Mesenchymal stem cell (in vitro differentiated cells and primary cell): ENCODE results near the gene LDB3.

ENCODE experiments used
- DNase-seq: peaks from one replicate; pipeline ENCODE4 v3.0.0-alpha.2; 2013
- H2AFZ ChIP-seq: one replicate; pipeline ENCODE4 v1.6.1; 2013; ENCODE audit warnings: low read depth, mild to moderate bottlenecking, control low read depth, inconsistent platforms, low read length, moderate library complexity
- H2AK5ac ChIP-seq: 2 replicates; pipeline ENCODE4 v1.6.1; 2013; ENCODE audit warnings: low read length, moderate library complexity, mild to moderate bottlenecking, inconsistent platforms; ENCODE audit not compliant: severe bottlenecking
- H2BK120ac ChIP-seq: one replicate; pipeline ENCODE4 v1.6.1; 2013; ENCODE audit warnings: low read depth, mild to moderate bottlenecking, inconsistent platforms, low read length, moderate library complexity
- H2BK12ac ChIP-seq, 2 experiments: one replicate each; pipeline ENCODE4 v1.6.1; 2013; ENCODE audit warnings: inconsistent platforms in 2 of 2, low read length in 2 of 2, mild to moderate bottlenecking in 2 of 2, moderate library complexity in 2 of 2, control low read depth in 1 of 2
- H2BK15ac ChIP-seq: one replicate; pipeline ENCODE4 v1.6.1; 2013; ENCODE audit warnings: mild to moderate bottlenecking, low read depth, inconsistent platforms; ENCODE audit not compliant: poor library complexity, severe bottlenecking
- H2BK5ac ChIP-seq: 2 replicates; pipeline ENCODE4 v1.6.1; 2013; ENCODE audit warnings: low read depth, mild to moderate bottlenecking, low read length, control low read depth, inconsistent platforms; ENCODE audit not compliant: poor library complexity, severe bottlenecking
- H3K14ac ChIP-seq, 2 experiments: one replicate each; pipeline ENCODE4 v1.6.1; 2013; ENCODE audit warnings: inconsistent platforms in 2 of 2, low read length in 2 of 2, control low read depth in 1 of 2, mild to moderate bottlenecking in 1 of 2, moderate library complexity in 1 of 2
- H3K18ac ChIP-seq, 2 experiments: one replicate each; pipeline ENCODE4 v1.6.1; 2013; ENCODE audit warnings: inconsistent platforms in 2 of 2, low read length in 2 of 2, control low read depth in 1 of 2, low read depth in 1 of 2, mild to moderate bottlenecking in 1 of 2
- H3K23ac ChIP-seq, 2 experiments: one replicate each; pipeline ENCODE4 v1.6.1; 2013; ENCODE audit warnings: inconsistent platforms in 2 of 2, low read length in 2 of 2, mild to moderate bottlenecking in 2 of 2, moderate library complexity in 2 of 2, control low read depth in 1 of 2
- H3K27ac ChIP-seq: 2 replicates; pipeline ENCODE4 v1.5.1; 2013; ENCODE audit warnings: mild to moderate bottlenecking, moderate library complexity, low read length, control low read depth, inconsistent platforms; ENCODE audit not compliant: poor library complexity, severe bottlenecking
- H3K27me3 ChIP-seq, 2 experiments: 2 replicates each; pipeline versions ENCODE4 v1.6.1 to v1.7.0; 2013; ENCODE audit warnings: low read length in 2 of 2, mild to moderate bottlenecking in 2 of 2, moderate library complexity in 2 of 2, control low read depth in 1 of 2, inconsistent platforms in 1 of 2; ENCODE audit not compliant: control insufficient read depth in 1 of 2, insufficient read depth in 1 of 2
- H3K36me3 ChIP-seq, 2 experiments: 2 replicates each; pipeline versions ENCODE4 v1.6.1 to v1.7.0; 2013; ENCODE audit warnings: low read length in 2 of 2, control low read depth in 1 of 2, inconsistent platforms in 1 of 2, low read depth in 1 of 2, mild to moderate bottlenecking in 1 of 2; ENCODE audit not compliant: insufficient read depth in 2 of 2, control insufficient read depth in 1 of 2
- H3K4ac ChIP-seq, 2 experiments: one replicate each; pipeline ENCODE4 v1.6.1; 2013; ENCODE audit warnings: inconsistent platforms in 2 of 2, low read length in 2 of 2, mild to moderate bottlenecking in 2 of 2, moderate library complexity in 2 of 2, control low read depth in 1 of 2, low read depth in 1 of 2
- H3K4me1 ChIP-seq: 2 replicates; pipeline ENCODE4 v1.6.1; 2013; ENCODE audit warnings: low read depth, low read length, control low read depth; ENCODE audit not compliant: control insufficient read depth, insufficient read depth
- H3K4me2 ChIP-seq: 2 replicates; pipeline ENCODE4 v1.6.1; 2013; ENCODE audit warnings: low read length, mild to moderate bottlenecking, inconsistent platforms; ENCODE audit not compliant: poor library complexity, severe bottlenecking
- H3K4me3 ChIP-seq, 2 experiments: 2 replicates each; pipeline versions ENCODE4 v1.5.1 to v1.7.0; 2013; ENCODE audit warnings: low read length in 2 of 2, mild to moderate bottlenecking in 2 of 2, control low read depth in 1 of 2, low read depth in 1 of 2; ENCODE audit not compliant: insufficient read depth in 1 of 2
- H3K79me1 ChIP-seq: replicated peaks from 2 replicates; pipeline ENCODE4 v1.6.1; 2013; ENCODE audit warnings: mild to moderate bottlenecking, control low read depth, low read length, inconsistent platforms; ENCODE audit not compliant: poor library complexity, severe bottlenecking
- H3K9ac ChIP-seq: 2 replicates; pipeline ENCODE4 v1.7.0; 2013; ENCODE audit warnings: mild to moderate bottlenecking, low read length, moderate library complexity
- H3K9me3 ChIP-seq: 2 replicates; pipeline ENCODE4 v1.7.0; 2013; ENCODE audit warnings: mild to moderate bottlenecking, low read length; ENCODE audit not compliant: control insufficient read depth
- H4K8ac ChIP-seq: one replicate; pipeline ENCODE4 v1.6.1; 2013; ENCODE audit warnings: inconsistent platforms, mild to moderate bottlenecking, low read length, moderate library complexity
- H4K91ac ChIP-seq: one replicate; pipeline ENCODE4 v1.6.1; 2013; ENCODE audit warnings: mild to moderate bottlenecking, low read length, inconsistent platforms
- WGBS: methylation state at CpG from one replicate; pipeline ENCODE4 v1.1.7; 2013; ENCODE audit warnings: mixed read lengths; 5-methylcytosine and 5-hydroxymethylcytosine counted together

LDB3 gene

GRCh38 chr10:86716466-86716865, 48.2 kb downstream of the LDB3 start:
- Histone ChIP-seq H3K27ac (no peak overlapping the region), H4K91ac (peak overlapping the region; percentile 65), H3K9me3 (no peaks in the 10 kb centered on the region), H3K79me1 (peaks cover 6% of the 10 kb centered on the region), H3K23ac (no peak overlapping the region), H3K14ac (peak overlapping the region in 1 of 2 experiments; percentile 63), H3K9ac (no peak overlapping the region), H2BK5ac (no peak overlapping the region), H3K18ac (peak overlapping the region in 1 of 2 experiments; percentile 17), H2BK120ac (no peak overlapping the region), H3K4me2 (no peak overlapping the region), H4K8ac (no peak overlapping the region), H3K27me3 (peaks cover 5 to 8% of the 10 kb centered on the region in 2 experiments), H3K4me3 (no peak overlapping the region), H2BK12ac (no peak overlapping the region), H2AK5ac (no peak overlapping the region), H3K36me3 (no peaks in the 10 kb centered on the region), H2BK15ac (no peak overlapping the region), H3K4me1 (peaks cover 4% of the 10 kb centered on the region), H3K4ac (no peak overlapping the region), H2AFZ (no peak overlapping the region)
- WGBS = 90% methylated on average over 13 of the region's 13 CpGs
- DNase-seq = no peak

GRCh38 chr10:86718556-86718955, 50.2 kb downstream of the LDB3 start:
- Histone ChIP-seq H3K4me3 (no peak overlapping the region), H2BK120ac (no peak overlapping the region), H4K8ac (no peak overlapping the region), H3K9ac (no peak overlapping the region), H3K4me2 (no peak overlapping the region), H3K4me1 (no peaks in the 10 kb centered on the region), H3K18ac (no peak overlapping the region), H3K4ac (no peak overlapping the region), H3K27ac (no peak overlapping the region), H3K27me3 (peaks cover 7 to 10% of the 10 kb centered on the region in 2 experiments), H2BK5ac (no peak overlapping the region), H3K36me3 (no peaks in the 10 kb centered on the region), H3K23ac (no peak overlapping the region), H3K9me3 (no peaks in the 10 kb centered on the region), H3K79me1 (peaks cover 2% of the 10 kb centered on the region), H2AFZ (no peak overlapping the region), H2BK12ac (no peak overlapping the region), H4K91ac (no peak overlapping the region), H2AK5ac (no peak overlapping the region), H2BK15ac (no peak overlapping the region), H3K14ac (no peak overlapping the region)
- 92% methylated on average over 7 of the region's 8 CpGs for WGBS
- DNase-seq = no peak

GRCh38 chr10:86721232-86721631, 52.9 kb downstream of the LDB3 start:
- Histone ChIP-seq H2AFZ (no peak overlapping the region), H3K27ac (no peak overlapping the region), H3K36me3 (no peaks in the 10 kb centered on the region), H3K23ac (no peak overlapping the region), H2BK120ac (no peak overlapping the region), H4K8ac (no peak overlapping the region), H2BK5ac (no peak overlapping the region), H3K4ac (no peak overlapping the region), H3K14ac (no peak overlapping the region), H3K27me3 (peaks cover 9 to 10% of the 10 kb centered on the region in 2 experiments), H2BK15ac (no peak overlapping the region), H2AK5ac (no peak overlapping the region), H3K4me1 (no peaks in the 10 kb centered on the region), H3K4me3 (no peak overlapping the region), H3K9ac (no peak overlapping the region), H3K9me3 (no peaks in the 10 kb centered on the region), H3K79me1 (no peaks in the 10 kb centered on the region), H4K91ac (no peak overlapping the region), H3K4me2 (no peak overlapping the region), H3K18ac (no peak overlapping the region), H2BK12ac (no peak overlapping the region)
- no peak for DNase-seq
- WGBS = 84% methylated on average over 5 of the region's 5 CpGs

GRCh38 chr10:86723009-86723408, 54.7 kb downstream of the LDB3 start:
- Histone ChIP-seq H2AFZ (no peak overlapping the region), H2BK120ac (no peak overlapping the region), H2BK5ac (no peak overlapping the region), H3K4me1 (peaks cover 1% of the 10 kb centered on the region), H3K4ac (no peak overlapping the region), H2AK5ac (no peak overlapping the region), H3K18ac (no peak overlapping the region), H3K23ac (no peak overlapping the region), H3K27ac (no peak overlapping the region), H3K36me3 (no peaks in the 10 kb centered on the region), H3K79me1 (no peaks in the 10 kb centered on the region), H3K27me3 (peaks cover 10 to 14% of the 10 kb centered on the region in 2 experiments), H3K9me3 (no peaks in the 10 kb centered on the region), H3K4me3 (no peak overlapping the region), H4K91ac (no peak overlapping the region), H3K9ac (no peak overlapping the region), H2BK15ac (no peak overlapping the region), H3K14ac (no peak overlapping the region), H2BK12ac (no peak overlapping the region), H4K8ac (no peak overlapping the region), H3K4me2 (no peak overlapping the region)
- WGBS = no CpG with 5 or more reads among the region's 2 CpGs
- DNase-seq = no peak
